Activated CD8-positive, alpha-beta T cell treated with anti-CD3 and anti-CD28 coated beads, Interleukin-2, amount 10 ng/mL, durations not matched to agents 7 days and 5 days (primary cell): ENCODE measurements around the gene CHST15. TPM values are rescaled to one million over a fixed set of nuclear protein-coding genes. Genes with fewer than 3 reads are reported as not detected.

Source experiments
- ATAC-seq: fragments of 150-1000 bp; cut with Tn5 transposase; one replicate; pipeline ENCODE4 v1.10.0; 2021; ENCODE audit warnings: moderate library complexity
- CTCF ChIA-PET: fragments of 350-600 bp; sonication (Branson Sonifier 250); formaldehyde crosslinking; loops from one replicate; lab custom pipeline; 2021; ENCODE audit warnings: antibody characterized with exemption; lab: Charles Lee
- POLR2A ChIA-PET: fragments of 350-600 bp; sonication (Branson Sonifier 250); formaldehyde crosslinking; loops from one replicate; lab custom pipeline; 2021; ENCODE audit warnings: antibody characterized with exemption; lab: Charles Lee
- DNase-seq: peaks from one replicate; pipeline ENCODE4 v3.0.0-alpha.2; 2020
- H3K27ac Mint-ChIP-seq: one replicate; pipeline ENCODE4 v1.8.0; 2021; ENCODE audit warnings: mild to moderate bottlenecking, mixed read lengths
- H3K27me3 Mint-ChIP-seq: one replicate; pipeline ENCODE4 v1.8.0; 2021; ENCODE audit warnings: low read depth, mixed read lengths
- H3K36me3 Mint-ChIP-seq: one replicate; pipeline ENCODE4 v1.8.0; 2021; ENCODE audit warnings: low read depth, mixed read lengths
- H3K4me1 Mint-ChIP-seq: one replicate; pipeline ENCODE4 v1.8.0; 2021; ENCODE audit warnings: low read depth, mixed read lengths
- H3K4me3 Mint-ChIP-seq: one replicate; pipeline ENCODE4 v1.8.0; 2021; ENCODE audit warnings: mild to moderate bottlenecking, mixed read lengths
- H3K9me3 Mint-ChIP-seq: one replicate; pipeline ENCODE4 v1.8.0; 2022; ENCODE audit warnings: mixed read lengths; ENCODE audit not compliant: insufficient read depth
- total RNA-seq, 2 experiments: library from RNA; stranded (reverse); gene quantifications; one replicate each; pipeline ENCODE4 v1.2.3, GENCODE V29; 2021

The CHST15 gene
- total RNA-seq, 2 experiments from 2014 or later = not detected

DNA sequence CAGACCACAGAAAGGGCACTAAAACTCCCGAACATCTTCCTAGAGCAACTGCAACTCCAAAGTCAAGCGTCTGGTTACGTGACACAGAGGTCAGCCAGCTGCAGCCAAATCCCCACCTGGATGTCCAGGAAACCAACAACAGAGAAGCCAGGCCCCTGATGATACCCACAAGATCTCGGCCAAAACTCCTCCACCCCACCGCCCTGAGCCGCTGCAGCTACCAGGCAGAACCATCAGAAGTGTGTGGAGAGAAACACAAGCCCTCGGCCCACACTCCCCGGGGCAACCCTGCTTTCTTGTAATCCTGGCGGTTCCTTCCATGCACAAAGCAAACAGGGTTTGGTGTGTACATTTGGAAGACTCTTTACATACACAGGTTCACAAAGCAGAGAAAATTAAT lies 8.7 kb downstream of the CHST15 start:
- DNase-seq = no peak
- Mint-ChIP-seq H3K4me1 (no peaks in the 10 kb centered on the region), H3K36me3 (no peaks in the 10 kb centered on the region), H3K27ac (no peak overlapping the region), H3K9me3 (no peaks in the 10 kb centered on the region), H3K4me3 (no peak overlapping the region), H3K27me3 (peaks cover 10% of the 10 kb centered on the region)
- ATAC-seq = no peak
- ChIA-PET POLR2A (no interaction called here), CTCF (no interaction called here)

DNA sequence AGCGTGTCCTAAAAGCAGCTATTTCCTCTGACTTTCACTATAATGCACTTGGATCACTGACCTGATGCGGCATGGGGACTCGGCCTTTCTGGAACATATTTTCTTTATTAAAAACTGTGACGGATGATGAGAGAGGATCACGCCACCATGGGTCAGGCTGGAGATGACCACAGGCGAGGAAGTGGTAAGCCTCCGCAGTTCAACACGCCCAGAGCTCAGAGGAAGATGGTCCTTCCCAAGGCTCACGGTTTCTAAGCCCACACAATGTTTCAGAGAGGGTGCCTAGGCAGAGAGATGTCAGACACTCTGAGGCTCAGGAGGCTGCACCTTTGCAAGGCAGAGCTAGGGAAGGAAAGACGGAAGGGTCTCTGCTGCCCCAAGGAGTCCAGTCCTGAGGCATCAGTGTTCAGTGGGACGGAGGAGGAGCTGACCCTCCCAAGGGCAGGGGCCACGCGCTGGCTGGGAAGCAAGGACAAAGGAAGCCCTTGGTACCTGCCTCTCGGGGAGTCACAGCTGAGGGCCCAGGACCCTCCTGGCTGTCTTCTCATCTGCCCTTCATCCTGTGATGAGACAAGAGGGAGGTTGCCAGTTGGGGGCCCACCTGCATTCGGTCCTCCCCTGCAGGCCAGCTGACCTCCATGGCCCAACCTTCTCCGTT lies 9.5 kb downstream of the CHST15 start:
- H3K36me3 Mint-ChIP-seq = no peaks in the 10 kb centered on the region
- ChIA-PET POLR2A (no interaction called here), CTCF (interaction anchor here (1.2 kb wide), 1 partner anchor 10 kb away, joined by 5 read pairs; no protein-coding TSS in a partner anchor)
- H3K4me1 Mint-ChIP-seq = no peaks in the 10 kb centered on the region
- no peak for DNase-seq
- H3K27me3 Mint-ChIP-seq = peaks cover 6% of the 10 kb centered on the region
- H3K4me3 Mint-ChIP-seq = no peak overlapping the region
- no peak overlapping the region for H3K27ac Mint-ChIP-seq
- ATAC-seq = no peak
- H3K9me3 Mint-ChIP-seq = no peaks in the 10 kb centered on the region

DNA sequence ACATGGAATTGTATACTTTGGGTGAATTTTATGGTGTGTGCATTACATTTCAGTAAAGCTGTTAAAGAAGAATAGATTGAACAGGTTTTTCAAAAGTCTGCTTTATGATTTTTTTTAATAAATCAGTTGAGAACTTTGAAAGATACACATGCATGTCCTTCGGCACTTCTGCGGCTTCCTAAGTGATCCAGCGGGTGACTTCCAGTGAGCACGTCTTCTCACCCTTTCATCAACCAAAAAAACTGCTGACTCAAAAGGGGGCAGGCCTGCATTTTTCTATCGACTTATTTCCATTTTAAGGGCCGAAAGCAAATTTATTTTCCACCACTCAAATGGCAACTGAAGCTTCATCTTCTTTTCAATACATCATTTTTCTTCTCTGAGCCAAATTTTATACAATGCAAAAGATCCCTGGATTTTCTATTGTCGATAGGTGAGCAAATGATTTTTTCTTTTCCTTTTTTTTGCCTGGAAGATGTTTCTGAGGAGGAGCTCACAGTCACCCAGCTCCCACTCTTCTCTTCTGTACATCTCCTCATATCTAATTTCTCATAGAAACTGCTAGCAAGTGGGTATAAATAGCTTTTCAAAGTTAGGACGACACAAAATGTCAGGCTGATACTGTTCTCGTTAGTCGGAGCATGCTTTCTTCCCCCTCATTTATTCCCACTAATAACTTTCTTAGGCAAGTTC lies 10.2 kb downstream of the CHST15 start:
- no peak for ATAC-seq
- Mint-ChIP-seq H3K36me3 (no peaks in the 10 kb centered on the region), H3K27ac (no peak overlapping the region), H3K4me3 (no peak overlapping the region), H3K9me3 (no peaks in the 10 kb centered on the region), H3K4me1 (no peaks in the 10 kb centered on the region), H3K27me3 (peaks cover under 1% of the 10 kb centered on the region)
- ChIA-PET CTCF (interaction anchor here (1.2 kb wide), 1 partner anchor 9 kb away, joined by 5 read pairs; no protein-coding TSS in a partner anchor), POLR2A (no interaction called here)
- DNase-seq = no peak

DNA sequence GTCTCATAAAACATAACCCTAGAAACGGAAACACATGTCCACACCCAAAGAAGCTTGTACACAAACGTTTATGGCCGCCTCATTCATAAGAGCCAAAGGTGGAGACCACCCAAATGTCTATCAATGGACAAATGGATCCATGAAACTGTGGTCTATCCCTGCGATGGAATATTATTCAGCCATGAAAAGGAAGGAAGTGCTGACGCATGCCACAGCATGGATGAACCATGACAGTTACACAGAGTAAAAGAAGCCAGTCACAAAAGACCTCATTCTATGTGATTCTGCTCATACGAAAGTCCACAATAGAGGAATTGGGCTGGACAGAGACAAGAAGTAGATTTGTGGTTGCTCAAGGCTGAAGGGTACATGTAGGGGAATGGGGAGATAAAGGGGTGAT lies 10.8 kb downstream of the CHST15 start:
- DNase-seq = no peak
- no peak overlapping the region for H3K27ac Mint-ChIP-seq
- H3K27me3 Mint-ChIP-seq = no peaks in the 10 kb centered on the region
- no peak overlapping the region for H3K4me3 Mint-ChIP-seq
- ChIA-PET POLR2A (no interaction called here), CTCF (interaction anchor here (1.2 kb wide), 1 partner anchor 9 kb away, joined by 5 read pairs; no protein-coding TSS in a partner anchor)
- ATAC-seq = no peak
- no peaks in the 10 kb centered on the region for H3K4me1 Mint-ChIP-seq
- no peaks in the 10 kb centered on the region for H3K36me3 Mint-ChIP-seq
- no peaks in the 10 kb centered on the region for H3K9me3 Mint-ChIP-seq

DNA sequence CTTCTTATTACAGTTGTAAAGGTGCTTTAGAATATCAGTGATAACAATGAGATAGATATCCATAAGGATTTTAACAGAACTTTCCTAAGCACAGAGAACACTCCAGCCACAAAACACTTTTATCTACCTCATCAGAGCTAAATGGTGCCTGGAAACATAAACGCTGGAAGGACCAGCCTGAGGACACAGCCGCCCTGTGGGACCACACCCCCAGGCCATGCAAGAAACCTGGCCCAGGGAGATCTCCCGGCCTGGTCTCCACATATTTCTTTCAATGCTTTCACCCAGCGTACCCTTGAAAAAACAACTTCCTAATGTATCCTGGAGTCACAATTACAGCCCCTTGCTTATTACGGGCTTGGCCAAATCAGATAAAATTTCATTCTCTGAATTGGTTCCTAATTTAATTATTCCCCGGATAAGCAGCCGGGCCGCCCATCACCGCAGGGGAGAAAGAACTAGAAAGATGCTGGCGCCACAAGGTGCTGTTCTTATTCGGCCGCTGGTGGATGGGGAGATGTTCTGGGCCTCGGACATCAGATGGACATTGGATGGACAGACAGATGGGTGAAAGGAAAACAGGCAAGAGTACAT lies 11.8 kb downstream of the CHST15 start:
- H3K4me1 Mint-ChIP-seq = no peaks in the 10 kb centered on the region
- POLR2A ChIA-PET = no interaction called here
- CTCF ChIA-PET = no interaction called here

DNA sequence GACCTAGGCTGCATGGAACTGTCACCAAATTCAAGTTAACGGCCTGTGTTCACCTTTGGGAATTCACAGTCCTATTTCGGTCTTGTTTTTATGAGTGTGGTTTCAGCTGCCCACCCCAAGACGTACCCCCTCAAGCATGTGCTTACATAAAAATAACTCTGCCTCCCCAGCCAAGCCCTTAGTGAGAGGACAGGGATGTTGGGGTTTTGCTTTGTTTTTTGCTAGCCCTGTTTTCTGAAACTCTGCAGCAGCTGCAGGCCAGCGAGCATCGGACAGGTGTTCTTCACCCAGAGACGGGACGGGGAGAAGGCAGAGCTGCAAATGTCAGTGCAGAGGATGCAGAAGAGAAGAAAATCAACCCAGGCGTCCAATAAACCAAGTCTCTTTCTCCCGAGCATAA lies 13.5 kb downstream of the CHST15 start:
- DNase-seq (no peak), ATAC-seq (no peak)
- Mint-ChIP-seq H3K9me3 (no peaks in the 10 kb centered on the region), H3K27me3 (no peaks in the 10 kb centered on the region), H3K36me3 (no peaks in the 10 kb centered on the region), H3K4me1 (peaks cover 1% of the 10 kb centered on the region), H3K27ac (no peak overlapping the region), H3K4me3 (no peak overlapping the region)
- ChIA-PET POLR2A (no interaction called here), CTCF (no interaction called here)

More for the DNA sequence above, 11.8 kb downstream of the CHST15 start:
- H3K27ac Mint-ChIP-seq = no peak overlapping the region
- DNase-seq = no peak
- no peaks in the 10 kb centered on the region for H3K9me3 Mint-ChIP-seq
- ATAC-seq = no peak
- H3K4me3 Mint-ChIP-seq = no peak overlapping the region
- H3K27me3 Mint-ChIP-seq = no peaks in the 10 kb centered on the region
- no peaks in the 10 kb centered on the region for H3K36me3 Mint-ChIP-seq

DNA sequence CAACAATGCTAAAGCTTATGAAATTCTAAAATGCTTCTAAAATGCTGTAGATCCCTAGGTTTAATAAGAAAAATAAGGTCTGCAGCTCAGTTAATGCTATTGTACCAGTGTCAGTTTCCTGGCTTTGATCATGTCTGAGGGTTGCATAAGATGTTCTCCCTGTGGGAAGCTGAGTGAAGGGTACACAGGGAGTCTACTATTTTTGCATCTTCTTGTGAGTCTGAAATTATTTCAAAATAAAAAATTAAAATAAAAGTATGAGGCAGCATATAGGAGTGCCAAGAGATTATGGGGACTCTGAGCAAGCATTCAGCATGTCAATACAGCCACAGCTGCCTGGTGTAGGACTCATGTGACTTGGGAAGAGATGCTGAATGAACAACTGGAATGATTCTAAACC lies 14.7 kb downstream of the CHST15 start:
- CTCF ChIA-PET = no interaction called here

DNA sequence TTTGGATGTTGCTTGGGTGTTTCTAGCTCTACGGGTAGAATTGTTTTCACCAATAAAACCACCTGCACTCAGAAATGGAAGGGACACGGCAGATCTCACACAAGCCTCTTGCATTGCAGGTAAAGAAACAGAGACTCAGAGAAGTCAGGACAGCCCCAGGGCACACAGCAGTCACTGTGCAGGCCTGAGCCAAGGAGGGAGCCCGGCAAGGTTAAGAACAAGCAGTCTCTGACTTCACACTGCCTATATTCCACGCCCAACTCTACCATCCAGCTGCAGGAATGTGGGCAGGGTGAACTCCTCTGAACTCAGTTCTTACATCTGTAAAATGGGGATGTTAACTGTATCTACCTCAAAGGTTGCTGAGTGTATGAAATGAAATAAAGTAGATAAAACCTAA lies 15.4 kb downstream of the CHST15 start:
- ATAC-seq = no peak
- no peaks in the 10 kb centered on the region for H3K9me3 Mint-ChIP-seq
- H3K27ac Mint-ChIP-seq = no peak overlapping the region
- H3K4me1 Mint-ChIP-seq = peaks cover 13% of the 10 kb centered on the region
- H3K4me3 Mint-ChIP-seq = no peak overlapping the region
- H3K27me3 Mint-ChIP-seq = no peaks in the 10 kb centered on the region
- ChIA-PET POLR2A (no interaction called here), CTCF (no interaction called here)
- DNase-seq = no peak
- H3K36me3 Mint-ChIP-seq = no peaks in the 10 kb centered on the region

More for the DNA sequence above, 14.7 kb downstream of the CHST15 start:
- Mint-ChIP-seq H3K27ac (no peak overlapping the region), H3K27me3 (no peaks in the 10 kb centered on the region), H3K9me3 (no peaks in the 10 kb centered on the region), H3K4me1 (peaks cover 12% of the 10 kb centered on the region), H3K4me3 (no peak overlapping the region), H3K36me3 (no peaks in the 10 kb centered on the region)
- DNase-seq (no peak), ATAC-seq (no peak)
- POLR2A ChIA-PET = no interaction called here

DNA sequence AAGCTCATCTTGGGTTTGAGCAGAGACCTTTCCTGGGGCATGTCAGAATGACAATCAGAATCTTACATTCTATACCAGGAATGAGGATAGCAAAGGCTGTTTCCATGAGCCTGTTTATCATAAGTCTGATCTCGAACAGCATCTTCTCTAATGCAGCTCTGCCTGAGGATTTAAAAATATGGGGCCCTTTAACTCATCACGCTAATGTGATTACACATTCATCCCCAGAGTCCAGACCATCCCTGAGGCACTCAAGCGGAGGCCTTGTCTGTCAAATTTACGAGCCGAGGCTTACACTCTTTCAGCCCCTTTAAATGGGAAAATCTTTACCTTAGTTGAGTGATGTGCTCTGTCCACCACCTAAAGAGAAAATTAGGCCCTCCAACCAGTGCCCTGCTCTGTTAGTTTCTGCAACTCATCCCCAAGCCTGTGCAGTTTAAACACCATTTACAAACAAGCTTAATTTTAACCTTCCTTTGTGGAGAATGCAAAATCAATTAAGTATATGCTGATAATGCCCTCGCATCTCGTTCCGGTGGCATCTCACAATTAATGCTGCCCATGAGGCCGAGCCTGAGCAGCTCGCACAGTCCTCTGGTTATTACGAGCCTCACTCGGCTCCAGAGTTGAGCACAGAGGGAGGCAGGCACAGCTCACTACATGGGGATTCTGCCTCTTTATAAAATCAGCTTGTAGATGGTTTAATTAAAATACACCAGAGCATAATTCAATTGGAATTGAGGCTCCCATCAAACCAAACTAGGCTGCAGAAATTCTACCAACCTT lies 16.0 kb downstream of the CHST15 start:
- Mint-ChIP-seq H3K27me3 (no peaks in the 10 kb centered on the region), H3K4me3 (no peak overlapping the region), H3K4me1 (peaks cover 14% of the 10 kb centered on the region), H3K9me3 (no peaks in the 10 kb centered on the region), H3K27ac (no peak overlapping the region), H3K36me3 (no peaks in the 10 kb centered on the region)
- ATAC-seq = no peak
- ChIA-PET CTCF (interaction anchor here (1.3 kb wide), 1 partner anchor 312 kb away, joined by 3 read pairs; no protein-coding TSS in a partner anchor), POLR2A (no interaction called here)
- DNase-seq = no peak

DNA sequence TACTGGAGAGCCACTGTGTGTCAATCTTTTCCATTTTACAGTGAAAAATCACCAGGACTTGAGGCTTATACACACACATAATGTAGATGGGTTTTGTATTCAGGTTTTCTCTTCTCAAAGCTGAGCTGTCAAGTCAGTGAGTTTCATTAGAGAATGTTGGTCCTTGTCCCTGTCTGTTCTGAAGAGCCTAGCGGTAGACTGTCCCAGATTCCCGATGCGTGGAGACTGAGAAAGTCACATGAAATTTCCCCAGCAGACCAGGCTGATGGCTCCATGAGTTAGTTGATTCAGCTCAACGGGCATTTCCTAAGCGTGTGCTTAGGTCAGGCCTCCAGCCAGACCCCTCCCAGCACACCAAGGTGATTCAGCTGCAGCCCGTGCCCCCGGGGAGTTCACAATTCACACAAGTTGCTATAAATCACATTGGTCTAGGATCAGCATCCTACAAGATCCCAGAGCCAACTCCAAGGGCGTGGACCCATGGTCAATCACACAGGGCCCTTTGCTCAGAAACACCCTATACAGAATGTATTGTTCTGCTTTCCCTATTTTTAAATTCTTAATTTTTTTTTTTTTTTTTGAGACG lies 17.2 kb downstream of the CHST15 start:
- ATAC-seq = no peak
- ChIA-PET CTCF (interaction anchor here (1.3 kb wide), 1 partner anchor 313 kb away, joined by 3 read pairs; no protein-coding TSS in a partner anchor), POLR2A (no interaction called here)
- no peaks in the 10 kb centered on the region for H3K27me3 Mint-ChIP-seq
- no peaks in the 10 kb centered on the region for H3K36me3 Mint-ChIP-seq
- DNase-seq = no peak
- no peak overlapping the region for H3K27ac Mint-ChIP-seq
- H3K9me3 Mint-ChIP-seq = no peaks in the 10 kb centered on the region
- H3K4me3 Mint-ChIP-seq = no peak overlapping the region
- peaks cover 21% of the 10 kb centered on the region for H3K4me1 Mint-ChIP-seq

DNA sequence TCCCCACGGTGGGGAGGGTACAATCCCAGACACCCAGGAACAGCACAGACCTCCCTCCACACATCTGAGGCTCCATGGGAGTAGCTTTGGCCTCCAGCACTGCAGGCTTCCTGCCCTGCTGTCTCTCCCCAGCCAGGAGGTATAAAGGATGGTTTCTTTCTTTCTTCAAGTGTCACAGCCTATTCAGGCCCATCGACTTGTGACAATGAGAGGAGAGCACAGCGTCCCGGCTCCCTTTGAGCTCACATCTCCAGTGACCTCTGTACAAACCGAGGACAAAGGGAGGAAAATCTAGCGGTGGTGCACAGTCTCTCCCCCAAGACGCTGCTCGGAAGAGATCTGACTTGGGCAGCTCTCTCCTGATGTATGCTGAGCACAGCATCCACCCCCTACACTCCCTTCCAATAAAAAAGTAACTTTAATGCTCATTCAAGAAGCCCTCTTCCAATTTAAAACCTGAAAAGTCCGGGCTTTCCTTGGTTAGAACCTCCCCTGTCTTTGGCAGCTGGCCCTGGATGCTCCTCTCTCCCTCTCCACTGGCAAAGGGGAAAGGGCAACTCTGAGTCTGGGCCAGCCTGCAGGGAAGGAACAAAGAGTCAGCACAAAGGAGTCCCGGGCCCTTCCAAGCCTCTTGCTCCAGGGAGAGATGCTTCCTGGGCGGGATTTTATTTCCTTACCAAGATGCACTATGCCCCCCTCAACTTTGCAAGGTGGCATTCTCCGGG lies 18.0 kb downstream of the CHST15 start:
- Mint-ChIP-seq H3K9me3 (no peaks in the 10 kb centered on the region), H3K27ac (no peak overlapping the region), H3K4me3 (no peak overlapping the region), H3K4me1 (peaks cover 21% of the 10 kb centered on the region), H3K27me3 (no peaks in the 10 kb centered on the region), H3K36me3 (no peaks in the 10 kb centered on the region)
- ATAC-seq (no peak), DNase-seq (no peak)
- ChIA-PET POLR2A (no interaction called here), CTCF (interaction anchor here (1.4 kb wide), 2 partner anchors 81 to 314 kb away, joined by 3 to 4 read pairs; no protein-coding TSS in a partner anchor)
